ENCODE measurements around the gene RHBDF1.

DNA sequence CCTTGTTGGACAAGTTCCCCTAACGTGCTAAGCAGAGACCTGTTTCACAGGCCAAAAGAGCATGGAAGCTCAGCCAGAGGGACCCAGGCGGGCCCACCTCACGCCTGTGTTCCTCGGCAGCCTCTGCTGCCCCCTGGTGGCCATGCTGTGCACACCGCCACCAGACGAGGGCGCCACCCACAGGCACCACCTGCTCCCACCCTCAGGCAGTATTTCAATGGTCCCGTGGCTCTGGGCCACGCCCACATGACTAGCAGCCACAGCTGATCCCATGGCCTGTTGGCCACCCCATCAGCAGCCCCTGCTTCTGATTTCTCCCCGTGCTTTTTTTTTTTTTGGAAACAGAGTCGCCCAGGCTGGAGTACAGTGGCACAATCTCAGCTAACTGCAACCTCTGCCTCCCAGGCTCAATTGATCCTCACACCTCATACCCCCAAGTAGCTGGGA, 24.5 kb upstream of the RHBDF1 start:
- TF ChIP-seq EZH2 (IDR thresholded peaks at IDR 0.05) = no peak
- peak; percentile 58 for TF ChIP-seq FOXP2 (optimal IDR thresholded peaks at IDR 0.05; ENCODE audit: control extremely low read depth, extremely low read length, insufficient read depth)
- no peak for TF ChIP-seq POLR2AphosphoS5 (IDR thresholded peaks at IDR 0.05; ENCODE audit: borderline replicate concordance, low read depth, low read length)

Measured in SK-N-MC (cell line).